Esophagus (tissue), 2 donors: ENCODE measurements around the gene TRAPPC3. TPM values are rescaled to one million over a fixed set of nuclear protein-coding genes. Genes with fewer than 3 reads are reported as not detected.
"Not testable (repeated sequence)": the region's sequence is repeated elsewhere in the genome, so short reads cannot be mapped to it uniquely, and the experiment has no call there.

Source experiments
- H3K27ac ChIP-seq, 2 donors: one replicate each; pipeline ENCODE4 v1.5.1; 2013; ENCODE audit warnings: low read depth in 2 of 2, mild to moderate bottlenecking in 2 of 2, inconsistent platforms in 1 of 2, low read length in 1 of 2, moderate library complexity in 1 of 2
- H3K27me3 ChIP-seq, 2 donors: one replicate each; pipeline ENCODE4 v1.6.1; 2013; ENCODE audit warnings: low read length in 2 of 2, control low read depth in 1 of 2, mild to moderate bottlenecking in 1 of 2; ENCODE audit not compliant: insufficient read depth in 2 of 2, control insufficient read depth in 1 of 2
- H3K36me3 ChIP-seq, 2 donors: one replicate each; pipeline ENCODE4 v1.6.1; 2013; ENCODE audit warnings: low read length in 1 of 2; ENCODE audit not compliant: control insufficient read depth in 2 of 2, insufficient read depth in 2 of 2
- H3K4me1 ChIP-seq, 2 donors: one replicate each; pipeline ENCODE4 v1.6.1; 2013; ENCODE audit warnings: low read length in 1 of 2; ENCODE audit not compliant: control insufficient read depth in 2 of 2, insufficient read depth in 2 of 2
- H3K4me3 ChIP-seq, 2 donors: one replicate each; pipeline ENCODE4 v1.5.1; 2013; ENCODE audit warnings: low read length in 2 of 2, mild to moderate bottlenecking in 2 of 2, low read depth in 1 of 2, moderate library complexity in 1 of 2
- H3K9me3 ChIP-seq, 2 donors: one replicate each; pipeline ENCODE4 v1.6.1; 2013; ENCODE audit warnings: mild to moderate bottlenecking in 2 of 2, low read depth in 1 of 2, low read length in 1 of 2, moderate library complexity in 1 of 2; ENCODE audit not compliant: control insufficient read depth in 2 of 2, insufficient read depth in 1 of 2
- WGBS, 2 donors: extraction: QIAGEN DNeasy Blood & Tissue Kit; methylation state at CpG; one replicate each; pipeline ENCODE4 v1.1.7; 2013; 5-methylcytosine and 5-hydroxymethylcytosine counted together
- polyA plus RNA-seq, 2 donors: library from polyadenylated mRNA; stranded (reverse); fragments of 200-250 nt; gene quantifications; one replicate each; pipeline ENCODE4 v1.2.3, GENCODE V29; 2013
- donor health status: healthy with polysubstance abuse.
- donor health status: Bipolar disorder and iron deficiency.

Gene TRAPPC3
- polyA plus RNA-seq, 2 donors: 38.2 to 77.1 TPM

- WGBS, 2 donors: 49 to 61% methylated on average over 4 of the region's 4 CpGs
- no peaks in the 10 kb centered on the region for H3K9me3 ChIP-seq
- H3K27me3 ChIP-seq: no peaks in the 10 kb centered on the region
- H3K4me1 ChIP-seq: peaks cover 20 to 31% of the 10 kb centered on the region in 2 donors
- H3K36me3 ChIP-seq: peaks cover 0 to 2% of the 10 kb centered on the region in 2 donors
- H3K27ac ChIP-seq: peak overlapping the region; percentile 88 to 94
- peak overlapping the region; percentile 8 to 35 for H3K4me3 ChIP-seq
These were observed 11.2 kb upstream of the TRAPPC3 start for GRCh38 chr1:36160388-36160948.

DNA sequence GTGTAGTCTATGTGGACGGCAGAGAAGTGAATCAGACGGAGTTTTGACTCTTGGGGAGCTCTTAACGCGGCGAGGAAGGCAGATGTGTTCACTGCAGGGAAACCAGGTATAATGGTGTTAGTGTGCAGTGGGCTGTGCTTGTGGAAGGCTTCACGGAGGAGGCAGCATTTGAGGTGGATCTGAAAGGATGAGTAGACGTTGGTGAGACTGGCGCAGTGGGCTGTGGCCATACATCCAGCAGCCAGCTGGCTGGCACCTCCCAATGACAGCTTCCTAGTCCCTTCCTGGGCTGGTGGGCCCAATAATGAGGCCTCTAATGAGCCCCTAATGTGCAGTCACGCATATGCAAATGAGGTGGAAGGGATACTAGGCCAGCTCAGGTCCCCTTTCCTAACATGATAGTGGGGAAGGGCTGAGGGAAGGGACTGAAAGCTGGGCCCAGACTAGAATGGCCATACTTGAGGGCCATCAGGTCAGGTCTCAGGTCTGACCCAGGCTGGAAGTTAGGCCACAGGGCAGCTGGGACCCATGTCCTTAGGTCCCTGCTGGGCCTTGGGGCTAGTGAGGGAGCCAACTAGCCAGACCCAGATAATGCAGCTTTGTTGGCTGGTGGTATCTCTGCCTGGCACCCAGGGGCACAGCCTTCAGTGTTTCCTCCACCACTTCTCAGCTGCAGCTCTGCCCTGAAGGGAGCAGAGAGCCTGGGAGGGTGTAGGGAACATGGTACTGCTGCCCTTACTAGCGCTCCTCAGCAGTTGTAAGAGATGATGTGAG is 10.5 kb upstream of the TRAPPC3 start:
- H3K27ac ChIP-seq: peak overlapping the region; percentile 88 to 94
- no peaks in the 10 kb centered on the region for H3K27me3 ChIP-seq
- H3K4me3 ChIP-seq: no peak overlapping the region
- H3K9me3 ChIP-seq: no peaks in the 10 kb centered on the region
- WGBS, 2 donors: 81 to 82% methylated on average over 10 of the region's 10 CpGs
- peaks cover 0 to 2% of the 10 kb centered on the region in 2 donors for H3K36me3 ChIP-seq
- peaks cover 20 to 35% of the 10 kb centered on the region in 2 donors for H3K4me1 ChIP-seq

DNA sequence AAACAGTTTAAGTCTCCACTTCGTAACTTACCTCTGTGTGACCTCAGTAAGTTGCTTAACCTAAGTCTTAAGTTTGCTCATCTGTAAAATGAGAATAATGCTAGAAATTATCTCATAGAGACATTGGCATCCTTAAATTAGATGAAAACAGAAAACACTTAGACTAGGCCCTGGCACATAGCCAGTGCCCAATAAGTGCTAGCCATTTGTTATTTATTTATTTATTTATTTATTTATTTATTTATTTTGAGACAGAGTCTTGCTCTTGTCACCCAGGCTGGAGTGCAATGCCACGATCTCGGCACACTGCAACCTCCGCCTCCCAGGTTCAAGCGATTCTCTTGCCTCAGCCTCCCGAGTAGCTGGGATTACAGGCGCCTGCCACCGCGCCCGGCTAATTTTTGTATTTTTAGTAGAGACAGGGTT is 9.6 kb upstream of the TRAPPC3 start:
- H3K27ac ChIP-seq, H3K27me3 ChIP-seq, H3K36me3 ChIP-seq, H3K9me3 ChIP-seq: not testable (repeated sequence)
- Histone ChIP-seq H3K4me1 (peaks cover 20 to 35% of the 10 kb centered on the region in 2 donors), H3K4me3 (peak overlapping the region in 1 of 2 donors; percentile 98)
- WGBS, 2 donors: 87 to 92% methylated on average over 10 of the region's 10 CpGs

GRCh38 chr1:36157973-36158826 is 8.9 kb upstream of the TRAPPC3 start:
- Histone ChIP-seq H3K9me3 (no peaks in the 10 kb centered on the region), H3K4me1 (peaks cover 20 to 35% of the 10 kb centered on the region in 2 donors), H3K36me3 (peaks cover 0 to 2% of the 10 kb centered on the region in 2 donors), H3K4me3 (peak overlapping the region; percentile 95 to 98), H3K27ac (peak overlapping the region; percentile 96 to 99), H3K27me3 (no peaks in the 10 kb centered on the region)
- 37% methylated on average over 9 of the region's 9 CpGs for WGBS, 2 donors

DNA sequence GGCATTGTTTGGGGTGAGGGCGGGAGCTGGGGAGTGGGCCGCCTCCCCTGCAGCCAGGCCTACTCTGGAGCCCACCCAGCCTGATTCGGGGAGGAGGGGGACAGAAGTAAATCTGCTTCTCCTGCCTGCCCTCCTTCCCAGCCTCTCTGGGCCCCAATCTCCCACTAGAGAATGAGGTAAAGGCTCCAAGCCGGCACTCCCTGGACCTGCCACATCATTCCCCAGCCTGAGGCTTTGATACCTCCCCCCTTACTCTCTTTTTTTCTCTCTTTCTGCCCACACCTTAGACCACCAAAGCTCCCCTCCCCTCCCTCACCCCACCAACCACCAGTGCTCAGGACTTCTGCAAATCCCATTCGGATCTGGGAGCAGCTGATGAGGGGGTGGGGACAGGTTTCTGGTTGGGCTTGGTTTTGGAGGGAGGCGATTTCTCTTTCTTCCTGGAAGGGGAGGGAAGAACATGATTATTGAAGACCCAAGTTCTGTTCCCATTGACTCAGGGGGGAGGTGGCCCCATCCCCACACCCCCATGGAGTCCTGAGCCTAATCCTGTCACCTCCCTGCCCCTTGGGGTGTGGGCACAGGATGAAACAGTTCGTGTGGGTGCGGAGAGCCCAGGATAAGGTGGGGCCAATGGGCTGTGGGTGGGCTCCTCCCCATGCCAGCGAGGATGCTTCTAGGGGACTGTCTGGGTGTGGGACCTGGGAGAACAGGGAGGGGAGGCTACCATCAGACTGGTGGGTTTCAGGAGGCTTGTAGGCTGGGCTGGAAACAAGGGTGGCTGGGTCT is 8.0 kb upstream of the TRAPPC3 start:
- H3K27me3 ChIP-seq: no peaks in the 10 kb centered on the region
- H3K4me1 ChIP-seq: peaks cover 17 to 35% of the 10 kb centered on the region in 2 donors

GRCh38 chr1:36156329-36157114 is 7.2 kb upstream of the TRAPPC3 start:
- H3K27me3 ChIP-seq: no peaks in the 10 kb centered on the region
- peaks cover 13 to 32% of the 10 kb centered on the region in 2 donors for H3K4me1 ChIP-seq
- peak overlapping the region; percentile 95 to 98 for H3K4me3 ChIP-seq
- no peaks in the 10 kb centered on the region for H3K9me3 ChIP-seq
- peaks cover 0 to 2% of the 10 kb centered on the region in 2 donors for H3K36me3 ChIP-seq
- 1% methylated on average over 55 to 69 of the region's 69 CpGs for WGBS, 2 donors
- peak overlapping the region; percentile 96 to 99 for H3K27ac ChIP-seq

More for the DNA sequence above, 8.0 kb upstream of the TRAPPC3 start:
- Histone ChIP-seq H3K9me3 (no peaks in the 10 kb centered on the region), H3K27ac (peak overlapping the region; percentile 96 to 99), H3K4me3 (peak overlapping the region; percentile 95 to 98), H3K36me3 (peaks cover 0 to 2% of the 10 kb centered on the region in 2 donors)
- WGBS, 2 donors: 2 to 12% methylated on average over 9 of the region's 9 CpGs

GRCh38 chr1:36155408-36156328 is 6.4 kb upstream of the TRAPPC3 start, which contains the start of gene MAP7D1:
Gene MAP7D1 (plus strand): TSS chr1:36156160. CDS start chr1:36156418, 258 bp downstream.
- H3K4me3 ChIP-seq: peak within 1 kb of the TSS; percentile 95 to 98
- H3K4me1 ChIP-seq: peaks cover 9 to 33% of the 10 kb centered on the region in 2 donors
- H3K27me3 ChIP-seq: no peaks in the 10 kb centered on the region
- H3K36me3 ChIP-seq: peaks cover 0 to 2% of the 10 kb centered on the region in 2 donors
- H3K27ac ChIP-seq: peak within 1 kb of the TSS; percentile 96 to 99
- no peaks in the 10 kb centered on the region for H3K9me3 ChIP-seq
- 1% methylated on average over 59 to 88 of the region's 88 CpGs for WGBS, 2 donors
